Osteocyte (in vitro differentiated cells): ENCODE data around the gene ALK. TPM values are rescaled to one million over a fixed set of nuclear protein-coding genes. Genes with fewer than 3 reads are reported as not detected.

Experiments
- DNase-seq: peaks from one replicate; pipeline ENCODE4 v3.0.0; 2021; ENCODE audit warnings: mixed read lengths; ENCODE audit not compliant: unreplicated experiment; ENCODE audit errors: extremely low spot score
- H3K27ac Mint-ChIP-seq: one replicate; pipeline ENCODE4 v1.8.0; 2021; ENCODE audit warnings: mild to moderate bottlenecking, mixed read lengths; ENCODE audit not compliant: unreplicated experiment
- H3K27me3 Mint-ChIP-seq: one replicate; pipeline ENCODE4 v1.8.0; 2021; ENCODE audit warnings: mixed read lengths; ENCODE audit not compliant: unreplicated experiment
- H3K36me3 Mint-ChIP-seq: one replicate; pipeline ENCODE4 v1.8.0; 2021; ENCODE audit warnings: mixed read lengths; ENCODE audit not compliant: unreplicated experiment
- H3K4me1 Mint-ChIP-seq: one replicate; pipeline ENCODE4 v1.8.0; 2021; ENCODE audit warnings: mixed read lengths; ENCODE audit not compliant: unreplicated experiment
- H3K4me3 Mint-ChIP-seq: one replicate; pipeline ENCODE4 v1.8.0; 2021; ENCODE audit warnings: mild to moderate bottlenecking, moderate library complexity, mixed read lengths; ENCODE audit not compliant: unreplicated experiment
- H3K9me3 Mint-ChIP-seq: one replicate; pipeline ENCODE4 v1.8.0; 2021; ENCODE audit warnings: mixed read lengths; ENCODE audit not compliant: unreplicated experiment
- total RNA-seq: library from RNA; stranded (reverse); gene quantifications from 2 replicates; pipeline ENCODE4 v1.2.1, GENCODE V29; 2021
- TF ChIP-seq, protein P1 (sequence below): fragments of 200-600 bp; sonication (generic); IDR thresholded peaks from 2 replicates; pipeline ENCODE4 v1.5.0; 2021; ENCODE audit warnings: antibody characterized with exemption, mild to moderate bottlenecking, moderate library complexity

ALK gene
- total RNA-seq, 1 donor from 2014 or later, result not detected

DNA sequence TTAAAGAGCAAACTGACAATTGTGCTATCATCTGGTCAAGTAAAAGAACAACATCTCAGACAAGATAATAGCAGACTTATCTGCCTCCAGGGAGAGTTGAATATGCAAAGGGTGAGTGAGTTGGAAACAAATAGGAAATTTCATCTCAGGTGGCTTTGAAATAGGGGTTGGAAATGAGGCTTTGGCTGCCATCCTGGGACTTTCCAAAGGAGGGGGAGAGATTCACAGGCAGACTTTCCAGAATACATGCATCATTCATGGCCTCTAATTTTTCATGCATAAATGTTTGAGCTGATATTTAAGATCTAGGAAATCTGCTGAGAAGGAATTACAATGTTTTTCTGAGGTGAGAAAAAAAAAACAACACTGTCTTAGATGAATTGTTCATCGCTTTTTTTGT is 300.5 kb downstream of the ALK start:
- Mint-ChIP-seq H3K4me1 (no peaks in the 10 kb centered on the region), H3K4me3 (no peak overlapping the region), H3K27me3 (no peaks in the 10 kb centered on the region), H3K9me3 (no peaks in the 10 kb centered on the region), H3K36me3 (no peaks in the 10 kb centered on the region), H3K27ac (no peak overlapping the region)
- no peak for DNase-seq
- TF ChIP-seq, protein P1, sequence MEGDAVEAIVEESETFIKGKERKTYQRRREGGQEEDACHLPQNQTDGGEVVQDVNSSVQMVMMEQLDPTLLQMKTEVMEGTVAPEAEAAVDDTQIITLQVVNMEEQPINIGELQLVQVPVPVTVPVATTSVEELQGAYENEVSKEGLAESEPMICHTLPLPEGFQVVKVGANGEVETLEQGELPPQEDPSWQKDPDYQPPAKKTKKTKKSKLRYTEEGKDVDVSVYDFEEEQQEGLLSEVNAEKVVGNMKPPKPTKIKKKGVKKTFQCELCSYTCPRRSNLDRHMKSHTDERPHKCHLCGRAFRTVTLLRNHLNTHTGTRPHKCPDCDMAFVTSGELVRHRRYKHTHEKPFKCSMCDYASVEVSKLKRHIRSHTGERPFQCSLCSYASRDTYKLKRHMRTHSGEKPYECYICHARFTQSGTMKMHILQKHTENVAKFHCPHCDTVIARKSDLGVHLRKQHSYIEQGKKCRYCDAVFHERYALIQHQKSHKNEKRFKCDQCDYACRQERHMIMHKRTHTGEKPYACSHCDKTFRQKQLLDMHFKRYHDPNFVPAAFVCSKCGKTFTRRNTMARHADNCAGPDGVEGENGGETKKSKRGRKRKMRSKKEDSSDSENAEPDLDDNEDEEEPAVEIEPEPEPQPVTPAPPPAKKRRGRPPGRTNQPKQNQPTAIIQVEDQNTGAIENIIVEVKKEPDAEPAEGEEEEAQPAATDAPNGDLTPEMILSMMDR, result no peak

DNA sequence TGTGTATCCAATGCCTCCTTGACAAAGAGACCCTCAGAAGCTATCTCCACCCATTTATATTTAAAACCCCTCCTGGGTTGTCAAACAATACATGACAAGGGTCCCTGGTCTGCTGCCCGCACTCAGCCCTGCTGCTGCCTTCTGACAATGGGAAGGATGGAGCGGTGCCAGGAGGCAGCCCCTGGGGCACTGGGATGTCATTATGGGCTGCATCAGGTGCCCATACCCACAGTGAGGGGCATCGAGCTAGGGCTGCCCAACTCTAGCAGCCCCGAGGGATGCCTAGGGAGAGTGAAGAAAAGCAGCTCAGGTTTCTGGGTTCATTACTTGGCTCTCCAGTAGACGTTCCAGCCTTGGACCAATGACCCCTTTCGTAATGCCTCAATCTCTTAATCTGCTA is 301.7 kb downstream of the ALK start:
- no peaks in the 10 kb centered on the region for H3K27me3 Mint-ChIP-seq
- no peaks in the 10 kb centered on the region for H3K36me3 Mint-ChIP-seq
- H3K4me3 Mint-ChIP-seq, result no peak overlapping the region
- no peaks in the 10 kb centered on the region for H3K9me3 Mint-ChIP-seq
- peak; percentile 62 for DNase-seq
- no peaks in the 10 kb centered on the region for H3K4me1 Mint-ChIP-seq
- H3K27ac Mint-ChIP-seq, result no peak overlapping the region
- TF ChIP-seq, protein P1, result no peak

DNA sequence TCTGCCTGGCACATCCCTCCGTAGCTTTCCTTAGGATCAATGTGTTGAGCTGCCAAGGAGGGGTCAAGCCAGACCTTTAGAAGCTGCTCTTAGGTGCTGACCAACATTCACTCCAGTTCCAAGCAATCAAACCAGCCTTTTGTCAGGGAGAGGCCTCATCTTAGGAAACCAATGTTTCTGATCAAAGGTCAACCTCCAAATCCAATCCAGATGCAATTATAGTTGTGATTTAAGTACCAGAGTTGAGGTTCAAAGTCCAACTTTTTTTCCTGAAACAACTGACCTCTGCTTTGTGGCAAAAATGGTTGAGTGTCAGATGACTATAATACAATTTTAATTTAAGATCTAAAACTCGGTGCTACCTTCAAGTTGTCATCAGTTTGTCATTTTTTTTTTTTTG is 303.4 kb downstream of the ALK start:
- Mint-ChIP-seq H3K9me3 (no peaks in the 10 kb centered on the region), H3K4me1 (no peaks in the 10 kb centered on the region), H3K36me3 (no peaks in the 10 kb centered on the region), H3K27me3 (no peaks in the 10 kb centered on the region), H3K4me3 (no peak overlapping the region), H3K27ac (no peak overlapping the region)
- no peak for DNase-seq
- TF ChIP-seq, protein P1, result no peak

DNA sequence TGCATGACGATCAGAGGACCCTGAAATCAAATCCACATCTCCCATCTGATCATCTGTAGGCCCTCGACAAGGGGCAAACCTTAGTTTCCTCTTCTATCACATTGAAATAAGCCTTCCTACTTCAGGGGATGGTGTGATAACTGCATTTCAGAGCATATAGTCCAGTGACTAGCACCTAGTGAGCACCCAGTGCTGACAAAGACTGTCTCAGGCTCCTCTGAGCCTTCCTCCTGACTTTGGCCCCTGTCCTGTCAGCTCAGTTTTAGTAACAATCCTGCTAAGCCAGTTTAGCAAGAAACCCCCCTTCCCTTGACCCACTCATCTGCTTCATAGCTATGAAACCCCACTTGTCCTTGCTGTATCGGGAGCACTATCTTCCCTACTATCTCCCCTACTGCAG is 304.0 kb downstream of the ALK start:
- H3K36me3 Mint-ChIP-seq, result no peaks in the 10 kb centered on the region
- peak; percentile 60 for DNase-seq
- no peak overlapping the region for H3K27ac Mint-ChIP-seq
- H3K4me3 Mint-ChIP-seq, result no peak overlapping the region
- H3K4me1 Mint-ChIP-seq, result no peaks in the 10 kb centered on the region
- H3K27me3 Mint-ChIP-seq, result no peaks in the 10 kb centered on the region
- no peaks in the 10 kb centered on the region for H3K9me3 Mint-ChIP-seq
- TF ChIP-seq, protein P1, result no peak

DNA sequence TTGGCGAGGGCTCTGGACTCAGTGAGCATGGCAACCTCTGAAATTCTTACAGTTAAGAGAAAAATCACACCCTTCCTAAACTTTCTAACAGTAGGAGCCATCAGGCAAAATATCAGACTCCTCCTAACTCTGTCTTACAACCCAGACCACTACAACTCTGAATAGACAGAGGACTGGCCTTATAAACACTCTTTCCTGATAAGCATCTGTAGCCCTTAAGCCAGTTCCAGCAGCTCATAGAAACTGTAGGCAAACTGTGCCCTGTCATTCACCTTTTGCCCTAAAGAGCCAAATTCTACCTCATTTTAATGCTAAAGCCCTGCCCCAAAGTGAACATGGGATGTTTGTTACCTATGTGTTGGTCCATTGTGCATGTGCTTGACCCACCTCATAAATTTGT is 304.8 kb downstream of the ALK start:
- Mint-ChIP-seq H3K9me3 (no peaks in the 10 kb centered on the region), H3K36me3 (no peaks in the 10 kb centered on the region), H3K4me3 (no peak overlapping the region), H3K27me3 (no peaks in the 10 kb centered on the region), H3K27ac (no peak overlapping the region), H3K4me1 (no peaks in the 10 kb centered on the region)
- DNase-seq, result no peak
- TF ChIP-seq, protein P1, result no peak
